Neural cell (in vitro differentiated cells): ENCODE measurements around the gene CACNA1D. TPM values are rescaled to one million over a fixed set of nuclear protein-coding genes. Genes with fewer than 3 reads are reported as not detected.

ENCODE experiments used
- H2AFZ ChIP-seq: fragments of 200-600, 300-800 bp; sonication (generic), shearing (Covaris generic); 2 replicates; pipeline ENCODE4 v1.6.0; 2014; ENCODE audit warnings: low read depth, mild to moderate bottlenecking, antibody characterized with exemption, low read length, moderate library complexity
- H3F3A ChIP-seq: fragments of 200-600 bp; shearing (Covaris generic); 2 replicates; pipeline ENCODE4 v1.6.1; 2016; ENCODE audit warnings: mild to moderate bottlenecking, moderate library complexity, mixed read lengths, antibody characterized with exemption, low read length; ENCODE audit not compliant: insufficient read depth, poor library complexity, severe bottlenecking
- H3K27ac ChIP-seq: fragments of 200-600, 300-800 bp; sonication (generic), shearing (Covaris generic); 2 replicates; pipeline ENCODE4 v1.5.1; 2014; ENCODE audit warnings: mild to moderate bottlenecking, low read length, moderate library complexity
- H3K27me3 ChIP-seq: fragments of 300-800, 200-600 bp; sonication (generic), shearing (Covaris generic); 2 replicates; pipeline ENCODE4 v1.6.0; 2014; ENCODE audit warnings: mild to moderate bottlenecking, low read depth, low read length, moderate library complexity; ENCODE audit not compliant: insufficient read depth
- H3K36me3 ChIP-seq: fragments of 300-800, 200-600 bp; sonication (generic), shearing (Covaris generic); 2 replicates; pipeline ENCODE4 v1.5.1; 2014; ENCODE audit warnings: mild to moderate bottlenecking, antibody characterized with exemption, low read length, moderate library complexity; ENCODE audit not compliant: insufficient read depth
- H3K4me2 ChIP-seq: fragments of 300-800, 200-600 bp; sonication (generic), shearing (Covaris generic); 2 replicates; pipeline ENCODE4 v1.6.0; 2014; ENCODE audit warnings: mild to moderate bottlenecking, low read length
- H3K4me3 ChIP-seq: fragments of 300-800, 200-600 bp; sonication (generic), shearing (Covaris generic); 2 replicates; pipeline ENCODE4 v1.5.1; 2014; ENCODE audit warnings: mild to moderate bottlenecking, low read length, moderate library complexity
- H3K79me2 ChIP-seq: fragments of 200-600 bp; shearing (Covaris generic); replicated peaks from 2 replicates; pipeline ENCODE4 v1.6.0; 2014; ENCODE audit warnings: mild to moderate bottlenecking, low read length, moderate library complexity; ENCODE audit not compliant: insufficient read depth
- H3K9ac ChIP-seq: fragments of 300-800, 200-600 bp; sonication (generic), shearing (Covaris generic); 2 replicates; pipeline ENCODE4 v1.6.1; 2016; ENCODE audit warnings: mild to moderate bottlenecking, low read length, mixed read lengths
- H3K9me2 ChIP-seq: fragments of 200-600 bp; shearing (Covaris generic); 2 replicates; pipeline ENCODE4 v1.6.1; 2016; ENCODE audit warnings: mild to moderate bottlenecking, low read length, mixed read lengths; ENCODE audit not compliant: insufficient read depth
- H3K9me3 ChIP-seq: fragments of 200-600, 300-800 bp; sonication (generic), shearing (Covaris generic); 2 replicates; pipeline ENCODE4 v1.6.1; 2016; ENCODE audit warnings: mild to moderate bottlenecking, mixed run types, low read length, moderate library complexity, mixed read lengths
- H4K20me1 ChIP-seq: fragments of 200-600 bp; shearing (Covaris generic); 2 replicates; pipeline ENCODE4 v1.6.1; 2016; ENCODE audit warnings: mild to moderate bottlenecking, mixed run types; ENCODE audit not compliant: insufficient read depth
- CTCF ChIP-seq: fragments of 450-650 bp; IDR thresholded peaks from 2 replicates; pipeline ENCODE4 v1.5.1; 2014; ENCODE audit warnings: antibody characterized with exemption, mild to moderate bottlenecking, moderate library complexity; ENCODE audit not compliant: poor library complexity, severe bottlenecking
- EP300 ChIP-seq: fragments of 450-650 bp; conservative IDR thresholded peaks from 2 replicates; pipeline ENCODE4 v1.6.1; 2014; ENCODE audit warnings: antibody characterized with exemption, mild to moderate bottlenecking, moderate library complexity; ENCODE audit not compliant: poor library complexity, severe bottlenecking
- EZH2 ChIP-seq: fragments of 200-600, 300-800 bp; shearing (Covaris generic), sonication (generic); IDR thresholded peaks from 2 replicates; pipeline ENCODE4 v1.6.1; 2014; ENCODE audit warnings: antibody characterized with exemption, low read length, borderline replicate concordance, mild to moderate bottlenecking; ENCODE audit not compliant: insufficient read depth, poor library complexity, severe bottlenecking
- MXI1 ChIP-seq: fragments of 450-650 bp; conservative IDR thresholded peaks from 2 replicates; pipeline ENCODE4 v1.6.1; 2014; ENCODE audit warnings: antibody characterized with exemption, mild to moderate bottlenecking; ENCODE audit not compliant: poor library complexity, severe bottlenecking
- POLR2AphosphoS5 ChIP-seq: IDR thresholded peaks from 2 replicates; pipeline ENCODE4 v1.6.1; 2012
- RAD21 ChIP-seq: fragments of 450-650 bp; conservative IDR thresholded peaks from 2 replicates; pipeline ENCODE4 v1.6.1; 2014; ENCODE audit warnings: antibody characterized with exemption, mild to moderate bottlenecking, moderate library complexity
- REST ChIP-seq: IDR thresholded peaks from 2 replicates; pipeline ENCODE4 v1.6.1; 2012; ENCODE audit warnings: borderline replicate concordance
- SMC3 ChIP-seq: fragments of 450-650 bp; conservative IDR thresholded peaks from 2 replicates; pipeline ENCODE4 v1.6.1; 2014; ENCODE audit warnings: antibody characterized with exemption, mild to moderate bottlenecking, moderate library complexity; ENCODE audit not compliant: poor library complexity
- TAF1 ChIP-seq: IDR thresholded peaks from 2 replicates; pipeline ENCODE4 v1.6.1; 2012; ENCODE audit warnings: low read depth
- polyA plus RNA-seq: library from polyadenylated mRNA; depleted of rRNA; stranded (reverse); fragments of >200 nt; gene quantifications from 2 replicates; pipeline ENCODE4 v1.2.3, GENCODE V29; 2014

CACNA1D gene
- polyA plus RNA-seq, 1 donor from 2014 or later = 22.5 TPM

DNA sequence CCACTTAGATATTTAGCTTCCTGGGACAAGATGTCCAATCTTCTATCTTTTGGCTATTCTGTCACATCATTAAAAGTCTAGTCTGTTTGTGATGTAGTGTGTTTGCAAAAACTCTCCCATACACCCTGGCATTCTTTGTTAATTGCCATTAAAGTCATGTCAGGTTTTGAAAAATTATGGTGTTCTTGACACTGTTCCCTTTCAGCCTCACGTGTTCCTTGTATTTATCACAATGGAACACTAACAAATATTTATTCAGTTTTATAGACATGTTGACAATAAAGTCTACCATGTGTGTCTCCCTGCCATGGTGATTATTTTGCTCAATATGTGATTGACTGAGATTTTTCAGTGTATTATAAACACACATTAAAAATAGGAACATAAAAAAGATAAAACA is 9.4 kb upstream of the CACNA1D start (continued):
- TF ChIP-seq EP300 (no peak), MXI1 (no peak)

- no peaks in the 10 kb centered on the region for H3K9me3 ChIP-seq
- H4K20me1 ChIP-seq = no peaks in the 10 kb centered on the region
- H3K9ac ChIP-seq = no peak overlapping the region
- H3K27me3 ChIP-seq = no peaks in the 10 kb centered on the region
- H3K27ac ChIP-seq = no peak overlapping the region
- H3K79me2 ChIP-seq = no peaks in the 10 kb centered on the region
- no peaks in the 10 kb centered on the region for H3K36me3 ChIP-seq
- TF ChIP-seq POLR2AphosphoS5 (no peak), EZH2 (no peak), RAD21 (no peak), REST (no peak), EP300 (no peak), SMC3 (no peak), TAF1 (no peak), MXI1 (no peak), CTCF (no peak)
- no peak overlapping the region for H3K4me3 ChIP-seq
- no peaks in the 10 kb centered on the region for H3F3A ChIP-seq
- H3K9me2 ChIP-seq = no peaks in the 10 kb centered on the region
- no peak overlapping the region for H3K4me2 ChIP-seq
- no peak overlapping the region for H2AFZ ChIP-seq
These were observed 8.6 kb upstream of the CACNA1D start for GRCh38 chr3:53485675-53486403.

DNA sequence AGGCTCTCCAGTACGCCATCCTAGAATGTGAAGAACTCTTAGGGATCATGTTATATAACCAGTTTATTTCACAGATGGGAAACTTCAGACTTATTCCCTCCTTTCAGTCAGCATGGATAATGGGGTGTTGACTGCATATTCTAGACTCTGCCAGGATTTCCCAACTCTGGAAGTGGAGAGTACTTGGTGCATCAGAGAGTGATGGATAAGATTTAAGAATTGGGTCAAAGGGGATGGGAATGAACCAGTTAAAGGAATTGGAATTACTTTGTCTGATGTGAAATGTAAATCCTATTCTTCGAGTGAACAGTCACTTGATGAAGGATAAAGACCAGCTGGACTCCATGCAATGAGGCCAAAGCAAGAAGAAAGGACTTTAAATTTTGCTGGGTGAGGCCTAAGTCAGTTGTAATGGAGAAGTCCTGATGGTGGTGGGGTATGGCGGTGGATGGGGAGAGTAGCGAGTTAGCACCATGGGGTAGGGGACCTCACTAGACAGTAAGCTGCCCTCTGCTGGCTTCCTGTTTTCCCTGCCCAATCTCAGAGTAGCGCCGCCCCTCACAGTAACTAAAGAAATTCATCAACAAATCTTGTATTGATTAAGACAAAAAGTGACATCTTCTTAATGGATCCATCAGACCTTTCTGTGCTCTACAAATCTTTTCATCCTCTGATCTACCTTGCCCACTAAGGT is 7.3 kb upstream of the CACNA1D start:
- Histone ChIP-seq H4K20me1 (no peaks in the 10 kb centered on the region), H3K9ac (no peak overlapping the region), H3K79me2 (no peaks in the 10 kb centered on the region), H3K27ac (no peak overlapping the region), H3K9me2 (no peaks in the 10 kb centered on the region), H3K27me3 (no peaks in the 10 kb centered on the region), H3K36me3 (no peaks in the 10 kb centered on the region), H3K4me3 (no peak overlapping the region), H2AFZ (no peak overlapping the region), H3K4me2 (no peak overlapping the region), H3K9me3 (no peaks in the 10 kb centered on the region), H3F3A (no peaks in the 10 kb centered on the region)
- TF ChIP-seq EP300 = no peak
- no peak for TF ChIP-seq TAF1
- no peak for TF ChIP-seq MXI1
- TF ChIP-seq CTCF = no peak
- no peak for TF ChIP-seq SMC3
- no peak for TF ChIP-seq REST
- TF ChIP-seq EZH2 = no peak
- TF ChIP-seq RAD21 = no peak
- no peak for TF ChIP-seq POLR2AphosphoS5
